HCT116 (cell line): ENCODE results near the gene TRIM60. TPM values are rescaled to one million over a fixed set of nuclear protein-coding genes. Genes with fewer than 3 reads are reported as not detected.

ENCODE experiments used
- ATAC-seq: fragments of 200-7000 bp; cut with Tn5 transposase; 2 replicates; pipeline ENCODE4 v1.9.1; 2020; ENCODE audit warnings: mild to moderate bottlenecking, moderate library complexity
- Bru-seq: library from RNA; stranded (reverse); fragments of 400-500 nt; gene quantifications from one replicate; lab custom pipeline; 2021; lab: Mats Ljungman, UMichigan
- BruChase-seq, 2 experiments: library from RNA; stranded (reverse); fragments of 400-500 nt; gene quantifications; one replicate each; lab custom pipeline; 2021; lab: Mats Ljungman, UMichigan
- BruUV-seq: library from RNA; stranded (reverse); fragments of 400-500 nt; replicated peaks from 2 replicates; lab custom pipeline; 2021; lab: Mats Ljungman, UMichigan
- CTCF ChIA-PET: fragments of 300-600 bp; sonication (Branson Sonifier 250); formaldehyde crosslinking; loops from one replicate; lab custom pipeline; 2021; ENCODE audit warnings: antibody characterized with exemption; lab: Charles Lee
- POLR2A ChIA-PET: fragments of 300-600, 350-600 bp; sonication (Branson Sonifier 250); formaldehyde crosslinking; loops from one replicate; lab custom pipeline; 2021; ENCODE audit warnings: antibody characterized with exemption; lab: Charles Lee
- RAD21 ChIA-PET, 2 experiments: fragments of 300-600 bp; sonication (Branson Sonifier 250); formaldehyde crosslinking; loops; one replicate each; lab custom pipeline; 2023; ENCODE audit warnings: low total read pairs in 2 of 2; ENCODE audit not compliant: uncharacterized antibody in 2 of 2, unreplicated experiment in 2 of 2, low non-redundant PET in 1 of 2; lab: Charles Lee
- DNase-seq: peaks from one replicate; pipeline ENCODE4 v3.0.0-alpha.2; 2010; ENCODE audit warnings: low read depth, low spot score
- H2AFZ ChIP-seq: fragments of 200-600 bp; shearing (Covaris generic), sonication (generic); 2 replicates; pipeline ENCODE4 v1.6.1; 2017; ENCODE audit warnings: low read depth, mixed run types, mixed read lengths, antibody characterized with exemption, low read length; ENCODE audit not compliant: poor library complexity, severe bottlenecking
- H3K27ac ChIP-seq: 2 replicates; pipeline ENCODE4 v1.5.1; 2012; ENCODE audit warnings: low read depth, low read length
- H3K27me3 ChIP-seq: fragments of 200-600 bp; sonication (generic); 2 replicates; pipeline ENCODE4 v1.6.1; 2016; ENCODE audit warnings: mixed run types, low read length, mixed read lengths; ENCODE audit not compliant: insufficient read depth
- H3K36me3 ChIP-seq, 2 experiments: fragments of 200-500 bp in 1 of 2; fragments of 200-600 bp in 1 of 2; sonication (Bioruptor generic) in 1 of 2; sonication (generic) in 1 of 2; 2 replicates each; pipeline versions ENCODE4 v1.5.1 to v1.6.1; 2014 to 2016; ENCODE audit warnings: low read length in 2 of 2, inconsistent platforms in 1 of 2, mixed read lengths in 1 of 2, mixed run types in 1 of 2; ENCODE audit not compliant: insufficient read depth in 2 of 2, control insufficient read depth in 1 of 2
- H3K4me1 ChIP-seq, 2 experiments: fragments of 200-600 bp in 1 of 2; sonication (generic) in 1 of 2; 2 replicates each; pipeline versions ENCODE4 v1.5.1 to v1.6.1; 2012 to 2017; ENCODE audit warnings: low read length in 2 of 2, inconsistent platforms in 1 of 2, mild to moderate bottlenecking in 1 of 2, mixed read lengths in 1 of 2, mixed run types in 1 of 2, moderate library complexity in 1 of 2; ENCODE audit not compliant: insufficient read depth in 2 of 2, control insufficient read depth in 1 of 2
- H3K4me2 ChIP-seq: fragments of 200-600 bp; sonication (generic); 2 replicates; pipeline ENCODE4 v1.6.1; 2017; ENCODE audit warnings: mixed run types, low read length, mixed read lengths
- H3K4me3 ChIP-seq, 2 experiments: fragments of 200-600 bp in 1 of 2; sonication (generic) in 1 of 2; replicated peaks in 1 of 2; 2 replicates each; pipeline ENCODE4 v1.5.1; 2011 to 2016; ENCODE audit warnings: low read length in 2 of 2, control low read depth in 1 of 2, low read depth in 1 of 2, mild to moderate bottlenecking in 1 of 2, mixed read lengths in 1 of 2, mixed run types in 1 of 2
- H3K79me2 ChIP-seq: fragments of 200-600 bp; sonication (generic); 2 replicates; pipeline ENCODE4 v1.6.1; 2017; ENCODE audit warnings: mild to moderate bottlenecking, mixed run types, low read length, moderate library complexity, mixed read lengths; ENCODE audit not compliant: insufficient read depth
- H3K9ac ChIP-seq: fragments of 200-600 bp; sonication (generic); 2 replicates; pipeline ENCODE4 v1.6.1; 2016; ENCODE audit warnings: low read length, mixed read lengths
- H3K9me2 ChIP-seq: fragments of 200-600 bp; sonication (generic), shearing (Covaris generic); 2 replicates; pipeline ENCODE4 v1.6.1; 2017; ENCODE audit warnings: mixed run types, mild to moderate bottlenecking, moderate library complexity; ENCODE audit not compliant: insufficient read depth
- H3K9me3 ChIP-seq, 2 experiments: fragments of 200-500 bp in 1 of 2; fragments of 200-600 bp in 1 of 2; sonication (Bioruptor generic) in 1 of 2; sonication (generic) in 1 of 2; 2 replicates each; pipeline ENCODE4 v1.6.1; 2014 to 2017; ENCODE audit warnings: low read length in 2 of 2, mixed read lengths in 2 of 2, inconsistent platforms in 1 of 2, low read depth in 1 of 2, mild to moderate bottlenecking in 1 of 2, mixed run types in 1 of 2, moderate library complexity in 1 of 2; ENCODE audit not compliant: control insufficient read depth in 1 of 2, insufficient read depth in 1 of 2
- H4K20me1 ChIP-seq: fragments of 200-600 bp; sonication (generic), shearing (Covaris generic); 2 replicates; pipeline ENCODE4 v1.6.1; 2017; ENCODE audit warnings: mixed run types, mild to moderate bottlenecking, moderate library complexity; ENCODE audit not compliant: insufficient read depth
- ATF3 ChIP-seq: IDR thresholded peaks from 2 replicates; pipeline ENCODE4 v1.6.1; 2012
- CBX3 ChIP-seq: IDR thresholded peaks from 2 replicates; pipeline ENCODE4 v1.6.1; 2012; ENCODE audit warnings: low read depth
- CEBPB ChIP-seq: IDR thresholded peaks from 2 replicates; pipeline ENCODE4 v1.6.1; 2012; ENCODE audit warnings: low read depth
- EGR1 ChIP-seq: IDR thresholded peaks from 2 replicates; pipeline ENCODE4 v1.6.1; 2012; ENCODE audit warnings: low read depth
- ELF1 ChIP-seq: IDR thresholded peaks from 2 replicates; pipeline ENCODE4 v1.6.1; 2012; ENCODE audit warnings: low read depth, borderline replicate concordance
- EZH2phosphoT487 ChIP-seq: fragments of 200-600 bp; IDR thresholded peaks from 2 replicates; pipeline ENCODE4 v1.6.1; 2018; ENCODE audit warnings: antibody characterized with exemption, borderline replicate concordance
- FOSL1 ChIP-seq: IDR thresholded peaks from 2 replicates; pipeline ENCODE4 v1.6.1; 2012; ENCODE audit warnings: low read depth
- MAX ChIP-seq: IDR thresholded peaks from 2 replicates; pipeline ENCODE4 v1.6.1; 2012
- POLR2A ChIP-seq: IDR thresholded peaks from 2 replicates; pipeline ENCODE4 v1.7.0; 2011; ENCODE audit warnings: borderline replicate concordance; ENCODE audit not compliant: insufficient read depth, insufficient read length; ENCODE audit errors: extremely low read depth
- POLR2AphosphoS5 ChIP-seq: IDR thresholded peaks from 2 replicates; pipeline ENCODE4 v1.6.1; 2011; ENCODE audit warnings: mild to moderate bottlenecking, low read depth, low read length, moderate library complexity
- RAD21 ChIP-seq: IDR thresholded peaks from 2 replicates; pipeline ENCODE4 v1.6.1; 2012; ENCODE audit warnings: low read depth, mild to moderate bottlenecking
- SP1 ChIP-seq: IDR thresholded peaks from 2 replicates; pipeline ENCODE4 v1.6.1; 2012; ENCODE audit warnings: low read depth
- SRF ChIP-seq: IDR thresholded peaks from 2 replicates; pipeline ENCODE4 v1.6.1; 2012; ENCODE audit warnings: low read depth
- TCF7L2 ChIP-seq: IDR thresholded peaks from 2 replicates; pipeline ENCODE4 v1.7.0; 2011; ENCODE audit warnings: borderline replicate concordance, inconsistent platforms; ENCODE audit not compliant: insufficient read depth, insufficient read length; ENCODE audit errors: extremely low read depth
- YY1 ChIP-seq: IDR thresholded peaks from 2 replicates; pipeline ENCODE4 v1.6.1; 2011; ENCODE audit warnings: low read length, low read depth, moderate library complexity, mild to moderate bottlenecking; ENCODE audit not compliant: insufficient replicate concordance; ENCODE audit errors: extremely low read depth
- ZBTB33 ChIP-seq: IDR thresholded peaks from 2 replicates; pipeline ENCODE4 v1.6.1; 2011; ENCODE audit warnings: mild to moderate bottlenecking, low read length, moderate library complexity; ENCODE audit not compliant: insufficient replicate concordance; ENCODE audit errors: extremely low read depth
- ZFX ChIP-seq: fragments of 450-650 bp; IDR thresholded peaks from 2 replicates; pipeline ENCODE4 v1.6.1; 2017
- ZNF274 ChIP-seq: fragments of 200-500 bp; sonication (Bioruptor generic); IDR thresholded peaks from 2 replicates; pipeline ENCODE4 v1.6.1; 2014; ENCODE audit warnings: mild to moderate bottlenecking, low read depth, low read length, inconsistent platforms
- intact Hi-C: fragments of 100-400 bp; cut with micrococcal nuclease; formaldehyde crosslinking; loops from 2 replicates; pipeline ENCODE4 v1.10.0; 2022
- long read RNA-seq: library from polyadenylated mRNA; unstranded; transcript quantifications from one replicate; pipeline ENCODE4 v2.0.0, GENCODE V29; 2021; ENCODE audit not compliant: unreplicated experiment
- polyA plus RNA-seq: library from polyadenylated mRNA; unstranded; fragments of >200 nt; gene quantifications from 2 replicates; pipeline ENCODE4 v1.2.1, GENCODE V29; 2012; ENCODE audit warnings: missing spikeins
- total RNA-seq: library from RNA; stranded (reverse); gene quantifications from one replicate; pipeline ENCODE4 v1.2.1, GENCODE V29; 2021; ENCODE audit not compliant: unreplicated experiment

Gene TRIM60
- total RNA-seq (not detected), Bru-seq, nascent RNA (percentile 6 among the genes with signal in this experiment), BruChase-seq, experiment 1, labeled RNA remaining after a 6-hour chase (not detected), BruChase-seq, experiment 2, labeled RNA remaining after a 2-hour chase (not detected)
- polyA plus RNA-seq: not detected in 2 replicates
- long read RNA-seq: 0 reads

- no peak within 1 kb of the TSS for H2AFZ ChIP-seq
- ChIA-PET CTCF (no interaction called here), RAD21 (no interaction called here), POLR2A (no interaction called here)
- intact Hi-C loops: no loop called here
- no peak within 1 kb of the TSS for H3K4me3 ChIP-seq
- H3K36me3 ChIP-seq: no peaks in the 10 kb centered on the region
- no peaks in the 10 kb centered on the region; a peak in 1 of 4 replicates for H3K4me1 ChIP-seq
- no TSS peak for BruUV-seq
- H4K20me1 ChIP-seq: no peaks in the 10 kb centered on the region
- TF ChIP-seq ATF3: no peak
- no peaks in the 10 kb centered on the region for H3K27me3 ChIP-seq
- H3K9ac ChIP-seq: no peak within 1 kb of the TSS
- H3K27ac ChIP-seq: no peak within 1 kb of the TSS
- no peaks in the 10 kb centered on the region for H3K9me3 ChIP-seq
- DNase-seq (no peak), ATAC-seq (no peak)
- H3K79me2 ChIP-seq: no peaks in the 10 kb centered on the region
- no peaks in the 10 kb centered on the region for H3K9me2 ChIP-seq
- H3K4me2 ChIP-seq: no peak within 1 kb of the TSS
These were observed at the start of gene TRIM60 for GRCh38 chr4:165031436-165032211. TRIM60 (plus strand) TSS chr4:165031999; CDS start chr4:165040073, 8,074 bp downstream.

DNA sequence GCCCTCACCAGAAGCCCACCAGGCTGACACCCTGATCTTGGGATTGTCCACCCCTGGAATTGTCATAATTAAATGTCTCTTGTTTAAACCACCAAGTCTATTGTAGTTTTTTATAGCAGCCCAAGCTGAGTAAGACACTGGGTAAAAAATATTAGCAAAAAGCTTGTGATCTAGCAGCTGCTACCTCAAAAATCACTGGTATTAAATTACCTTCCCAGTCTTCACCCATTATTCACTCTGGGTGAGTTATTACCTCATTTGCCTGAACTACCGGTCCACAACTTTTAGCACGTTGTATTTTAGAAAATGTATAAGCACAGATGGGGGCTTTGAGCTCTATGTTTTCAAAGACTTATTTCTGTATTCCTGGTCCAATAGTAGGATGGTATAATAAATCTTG lies 42.3 kb upstream of the TRIM60 start:
- BruUV-seq: no TSS peak
- TF ChIP-seq FOSL1 (no peak), CBX3 (no peak), MAX (no peak), YY1 (no peak), EZH2phosphoT487 (no peak), CEBPB (no peak), ZNF274 (no peak), SRF (no peak), TCF7L2 (no peak), POLR2AphosphoS5 (no peak), ELF1 (no peak), RAD21 (no peak), ZFX (no peak), POLR2A (no peak), EGR1 (no peak), SP1 (no peak), ZBTB33 (no peak)

More for the DNA sequence above, 42.3 kb upstream of the TRIM60 start:
- Histone ChIP-seq H3K4me1 (no peaks in the 10 kb centered on the region), H3K27ac (no peak overlapping the region), H4K20me1 (no peaks in the 10 kb centered on the region), H2AFZ (no peak overlapping the region), H3K9me3 (no peaks in the 10 kb centered on the region), H3K4me2 (no peak overlapping the region), H3K79me2 (no peaks in the 10 kb centered on the region), H3K36me3 (no peaks in the 10 kb centered on the region), H3K9me2 (no peaks in the 10 kb centered on the region), H3K27me3 (no peaks in the 10 kb centered on the region), H3K9ac (no peak overlapping the region), H3K4me3 (no peak overlapping the region)
- RAD21 ChIA-PET: no interaction called here
- POLR2A ChIA-PET: no interaction called here
- intact Hi-C loops: no loop called here
- no peak for DNase-seq
- CTCF ChIA-PET: no interaction called here
- no peak for ATAC-seq
